ENCODE measurements around the gene SEMA6A. TPM values are rescaled to one million over a fixed set of nuclear protein-coding genes. Genes with fewer than 3 reads are reported as not detected.

The SEMA6A gene
- total and polyA plus RNA-seq, 9 of the 15 experiments (the other 6 are each of a cell fraction or from before 2014, with no cell fraction given) = 0.04 to 0.42 (median 0.18) TPM; not detected in 5

GRCh38 chr5:116423141-116423540 lies 151.5 kb downstream of the SEMA6A start:
- ATAC-seq (no peak), FAIRE-seq (no peak), DNase-seq (ENCODE audit: extremely low read depth in 1 of 4, low spot score in 3 of 4) (no peak)
- Histone ChIP-seq H3K79me2 (ENCODE audit: control insufficient read depth, insufficient read depth, low read length) (no peaks in the 10 kb centered on the region), H3K4me1 (replicated peaks in 1 of 2; ENCODE audit: control insufficient read depth in 2 of 2, insufficient read depth in 2 of 2, low read length in 2 of 2) (no peaks in the 10 kb centered on the region), H3K9me3 (replicated peaks; ENCODE audit: control insufficient read depth, insufficient read depth, low read depth, low read length) (no peaks in the 10 kb centered on the region), H4K20me1 (replicated peaks; ENCODE audit: control insufficient read depth, insufficient read depth, low read length) (no peaks in the 10 kb centered on the region), H3K9ac (ENCODE audit: insufficient read depth in 1 of 2, low read depth in 2 of 2, low read length in 2 of 2) (no peak overlapping the region), H3K4me3 (no peak overlapping the region), H2AFZ (ENCODE audit: low read depth, low read length) (no peak overlapping the region), H3K4me2 (ENCODE audit: insufficient read depth, low read length) (no peak overlapping the region), H3K36me3 (ENCODE audit: control insufficient read depth, insufficient read depth, low read length) (no peaks in the 10 kb centered on the region), H3K9me1 (ENCODE audit: control insufficient read depth, insufficient read depth, low read length) (no peaks in the 10 kb centered on the region), H3K27ac (ENCODE audit: extremely low read depth, low read depth, low read length) (no peak overlapping the region), H3K27me3 (ENCODE audit: control insufficient read depth in 2 of 2, insufficient read depth in 2 of 2, low read length in 2 of 2) (no peaks in the 10 kb centered on the region)
- ChIA-PET POLR2A (interaction anchor here (1.0 kb wide), 1 partner anchor 26 kb away, joined by 4 read pairs; no protein-coding TSS in a partner anchor), CTCF (ENCODE audit: low intra/inter-chr PET ratio) (no interaction called here)
- in situ Hi-C loops (cut with MboI) = no loop called here
- intact Hi-C loops (cut with micrococcal nuclease) = no loop called here
- TF ChIP-seq ZBTB17 (CRISPR knock-in tag; IDR thresholded peaks at IDR 0.05) = no peak
- no peak for TF ChIP-seq USF2 (CRISPR knock-in tag; IDR thresholded peaks at IDR 0.05)
- BruUV-seq (replicated peaks) = no TSS peak

DNA sequence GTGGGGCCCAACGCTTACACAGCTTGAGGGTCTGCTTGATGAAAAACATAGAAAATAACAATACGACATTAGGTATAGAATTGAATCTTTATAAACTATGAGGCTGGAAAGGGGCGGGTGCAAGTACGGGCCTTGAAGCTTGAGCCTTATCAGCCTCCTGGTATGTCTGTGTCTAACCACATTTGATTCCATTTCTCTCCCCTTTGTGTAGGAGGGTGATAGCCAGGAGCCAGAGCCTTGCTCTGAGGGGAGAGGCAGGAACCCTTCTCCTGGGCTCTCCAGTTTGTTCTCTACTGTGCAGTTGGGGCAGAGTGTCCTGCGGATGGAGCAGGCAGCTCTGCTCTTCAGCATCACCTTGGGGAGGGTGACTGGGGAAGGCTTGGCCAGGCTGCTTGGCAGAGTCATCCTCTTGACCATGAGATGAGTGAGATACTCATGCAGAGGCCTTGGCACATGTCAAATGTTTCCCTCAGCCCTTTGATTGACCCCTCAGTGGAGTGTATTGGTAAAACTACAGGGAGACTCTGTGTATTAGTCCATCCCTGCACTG lies 153.5 kb downstream of the SEMA6A start:
- Histone ChIP-seq H4K20me1 (replicated peaks; ENCODE audit: control insufficient read depth, insufficient read depth, low read length) (no peaks in the 10 kb centered on the region), H3K27ac (ENCODE audit: extremely low read depth, low read depth, low read length) (no peak overlapping the region), H3K4me2 (ENCODE audit: insufficient read depth, low read length) (no peak overlapping the region), H3K9me3 (replicated peaks; ENCODE audit: control insufficient read depth, insufficient read depth, low read depth, low read length) (no peaks in the 10 kb centered on the region), H2AFZ (ENCODE audit: low read depth, low read length) (no peak overlapping the region), H3K4me3 (no peak overlapping the region), H3K4me1 (replicated peaks in 1 of 2; ENCODE audit: control insufficient read depth in 2 of 2, insufficient read depth in 2 of 2, low read length in 2 of 2) (no peaks in the 10 kb centered on the region), H3K36me3 (ENCODE audit: control insufficient read depth, insufficient read depth, low read length) (no peaks in the 10 kb centered on the region), H3K9ac (ENCODE audit: insufficient read depth in 1 of 2, low read depth in 2 of 2, low read length in 2 of 2) (no peak overlapping the region), H3K79me2 (ENCODE audit: control insufficient read depth, insufficient read depth, low read length) (no peaks in the 10 kb centered on the region), H3K9me1 (ENCODE audit: control insufficient read depth, insufficient read depth, low read length) (no peaks in the 10 kb centered on the region), H3K27me3 (ENCODE audit: control insufficient read depth in 2 of 2, insufficient read depth in 2 of 2, low read length in 2 of 2) (no peaks in the 10 kb centered on the region)
- 2% methylated on average over 5 of the region's 5 CpGs for WGBS (ENCODE audit: insufficient coverage, low coverage, missing lambda C conversion rate)
- CTCF ChIA-PET (ENCODE audit: low intra/inter-chr PET ratio) = no interaction called here
- intact Hi-C loops (cut with micrococcal nuclease) = no loop called here
- DNase-seq (ENCODE audit: extremely low read depth in 1 of 4, low spot score in 3 of 4) = peak; percentile 25 to 35 (median 28)
- in situ Hi-C loops (cut with MboI) = no loop called here
- BruUV-seq (replicated peaks) = no TSS peak
- peak; percentile 63 for ATAC-seq
- no peak for TF ChIP-seq MAX (CRISPR knock-in tag; IDR thresholded peaks at IDR 0.05)
- peak; percentile 40; the same call in 1 of the 2 replicates for TF ChIP-seq CBFA2T3 (IDR thresholded peaks at IDR 0.05)
- TF ChIP-seq TEAD4 (IDR thresholded peaks at IDR 0.05; ENCODE audit: low read length) = 0 out of 2 replicates have a peak, but pooled peaks have one; percentile 26
- no peak for TF ChIP-seq TEAD4 (CRISPR knock-in tag; IDR thresholded peaks at IDR 0.05; ENCODE audit: borderline replicate concordance)
- peak; percentile 49 to 53; a peak in 1 of 4 replicates for TF ChIP-seq TEAD1 (CRISPR knock-in tag; IDR thresholded peaks at IDR 0.05)
- TF ChIP-seq TCF3 (CRISPR knock-in tag; IDR thresholded peaks at IDR 0.05) = peak; percentile 67
- TF ChIP-seq KAT7 (CRISPR knock-in tag; IDR thresholded peaks at IDR 0.05; ENCODE audit: borderline replicate concordance) = no peak
- FAIRE-seq = no peak
- POLR2A ChIA-PET = no interaction called here

All from K562 (cell line).